GM23248 (cell line): Measurements from ENCODE around the gene PPP1R1C.

Experiments used
- EZH2 ChIP-seq: fragments of 200-600 bp; sonication (generic); IDR thresholded peaks from 2 replicates; pipeline ENCODE4 v1.6.1; 2018; ENCODE audit warnings: antibody characterized with exemption, mild to moderate bottlenecking; ENCODE audit not compliant: insufficient read depth, poor library complexity, severe bottlenecking
- EZH2phosphoT487 ChIP-seq: fragments of 200-600 bp; sonication (generic); IDR thresholded peaks from 2 replicates; pipeline ENCODE4 v1.6.1; 2018; ENCODE audit warnings: antibody characterized with exemption, moderate library complexity, mild to moderate bottlenecking, low read depth; ENCODE audit not compliant: insufficient read depth

DNA sequence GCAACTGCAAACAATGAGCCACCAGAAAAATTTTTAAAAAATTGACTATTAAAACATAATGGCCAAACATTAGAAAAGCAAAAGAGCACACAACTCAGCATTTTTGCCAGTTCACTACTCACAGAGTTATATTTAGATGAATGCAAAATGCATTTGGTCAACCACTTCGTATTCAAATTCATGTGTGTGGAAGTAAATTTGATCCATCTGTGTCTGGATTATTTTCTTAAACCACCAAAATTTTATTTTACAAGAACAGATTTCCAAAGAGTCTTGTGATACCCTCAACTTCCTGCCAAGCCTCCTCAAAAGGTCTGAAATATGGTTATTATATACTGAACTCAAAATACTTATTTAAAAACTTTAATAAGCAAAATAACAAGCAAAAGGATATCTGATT lies 57.4 kb downstream of the PPP1R1C start:
- no peak for TF ChIP-seq EZH2phosphoT487
- no peak for TF ChIP-seq EZH2
